Stimulated activated CD4-positive, alpha-beta T cell treated with anti-CD3 and anti-CD28 coated beads, Interleukin-15, amount 100 ng/mL, for 48 hours (primary cell): Measurements from ENCODE around the gene TTLL4.

Experiments
- DNase-seq, 2 donors: peaks; one replicate each; pipeline ENCODE4 v3.0.0-alpha.2; 2020; ENCODE audit warnings: low read depth in 2 of 2

TTLL4 gene

GRCh38 chr2:218717262-218717661 lies 6.6 kb downstream of the TTLL4 start:
- DNase-seq, result no peak

GRCh38 chr2:218718058-218718457 lies 7.4 kb downstream of the TTLL4 start:
- DNase-seq, result no peak

- DNase-seq, result no peak
Observed at GRCh38 chr2:218719457-218719856, 8.8 kb downstream of the TTLL4 start.

- DNase-seq, result no peak
Observed at GRCh38 chr2:218720048-218721041, 9.7 kb downstream of the TTLL4 start.

- no peak for DNase-seq
Observed at GRCh38 chr2:218721488-218721887, 10.9 kb downstream of the TTLL4 start.

- DNase-seq, result no peak
Observed at GRCh38 chr2:218721934-218722333, 11.3 kb downstream of the TTLL4 start.

GRCh38 chr2:218722419-218722818 lies 11.8 kb downstream of the TTLL4 start:
- DNase-seq, result no peak

GRCh38 chr2:218722876-218723785 lies 12.5 kb downstream of the TTLL4 start:
- no peak for DNase-seq

- DNase-seq, result no peak
Observed at GRCh38 chr2:218726004-218726574, 15.5 kb downstream of the TTLL4 start.

GRCh38 chr2:218727502-218728165 lies 17.0 kb downstream of the TTLL4 start:
- DNase-seq, result no peak

- DNase-seq, result no peak
Observed at GRCh38 chr2:218729640-218730039, 19.0 kb downstream of the TTLL4 start.

- no peak for DNase-seq
Observed at GRCh38 chr2:218732052-218732760, 21.6 kb downstream of the TTLL4 start.

- DNase-seq, result no peak
Observed at GRCh38 chr2:218732761-218733158, 22.1 kb downstream of the TTLL4 start.

- peak in 1 of 2 donors; percentile 11 for DNase-seq
Observed at GRCh38 chr2:218733171-218734021, 22.8 kb downstream of the TTLL4 start.

- DNase-seq, result no peak
Observed at GRCh38 chr2:218734190-218734975, 23.7 kb downstream of the TTLL4 start.

GRCh38 chr2:218736531-218736930 lies 25.9 kb downstream of the TTLL4 start:
- DNase-seq, result no peak

- DNase-seq, result no peak
Observed at GRCh38 chr2:218743068-218743467, 32.4 kb downstream of the TTLL4 start.

- no peak for DNase-seq
Observed at GRCh38 chr2:218744615-218745014, 34.0 kb downstream of the TTLL4 start.

GRCh38 chr2:218745160-218745558 lies 34.5 kb downstream of the TTLL4 start:
- no peak for DNase-seq
